Hindlimb muscle (tissue), 1 donor: ENCODE measurements around the gene ABCG1. TPM values are rescaled to one million over a fixed set of nuclear protein-coding genes. Genes with fewer than 3 reads are reported as not detected.
A peak's percentile ranks its signal among the peaks of the same experiment; 100 is the strongest.

Experiments used
- DNase-seq: peaks from one replicate; pipeline ENCODE4 v3.0.0-alpha.2; 2013
- polyA plus RNA-seq: library from polyadenylated mRNA; unstranded; fragments of 120-200 nt; gene quantifications from one replicate; pipeline ENCODE4 v1.2.1, GENCODE V29; 2013; ENCODE audit not compliant: insufficient read length

Gene ABCG1
- polyA plus RNA-seq, 1 donor: 9.8 TPM

GRCh38 chr21:42233067-42233961 is 14.4 kb downstream of the ABCG1 start:
- peak; percentile 41 for DNase-seq

GRCh38 chr21:42234041-42234440 is 15.1 kb downstream of the ABCG1 start:
- DNase-seq: no peak

GRCh38 chr21:42234464-42235241 is 15.7 kb downstream of the ABCG1 start:
- DNase-seq: peak; percentile 79

- DNase-seq: no peak
These were observed 16.7 kb downstream of the ABCG1 start for GRCh38 chr21:42235593-42235992.

- no peak for DNase-seq
These were observed 17.1 kb downstream of the ABCG1 start for GRCh38 chr21:42236014-42236413.

GRCh38 chr21:42236693-42237092 is 17.8 kb downstream of the ABCG1 start:
- DNase-seq: no peak

- DNase-seq: no peak
These were observed 18.2 kb downstream of the ABCG1 start for GRCh38 chr21:42237161-42237560.

GRCh38 chr21:42237577-42237976 is 18.6 kb downstream of the ABCG1 start:
- DNase-seq: no peak

- DNase-seq: no peak
These were observed 19.4 kb downstream of the ABCG1 start for GRCh38 chr21:42238185-42238934.

GRCh38 chr21:42239556-42239955 is 20.6 kb downstream of the ABCG1 start:
- DNase-seq: no peak

GRCh38 chr21:42239973-42240372 is 21.0 kb downstream of the ABCG1 start:
- DNase-seq: no peak

- no peak for DNase-seq
These were observed 23.7 kb downstream of the ABCG1 start for GRCh38 chr21:42242611-42243010.

- no peak for DNase-seq
These were observed 24.1 kb downstream of the ABCG1 start for GRCh38 chr21:42243026-42243425.

- peak; percentile 60 for DNase-seq
These were observed 26.6 kb downstream of the ABCG1 start for GRCh38 chr21:42245331-42246193.

- DNase-seq: no peak
These were observed 28.8 kb downstream of the ABCG1 start for GRCh38 chr21:42247716-42248115.

- DNase-seq: no peak
These were observed 29.3 kb downstream of the ABCG1 start for GRCh38 chr21:42248241-42248640.

- DNase-seq: no peak
These were observed 30.1 kb downstream of the ABCG1 start for GRCh38 chr21:42248783-42249597.

- no peak for DNase-seq
These were observed 31.8 kb downstream of the ABCG1 start for GRCh38 chr21:42250422-42251403.

GRCh38 chr21:42251654-42252324 is 32.8 kb downstream of the ABCG1 start:
- DNase-seq: no peak
